BE2C (cell line): ENCODE results near the gene VOPP1.

Experiments used
- DNase-seq: peaks from one replicate; pipeline ENCODE4 v3.0.0-alpha.2; 2020
- H3K27me3 ChIP-seq: fragments of 250-450 bp; sonication (Bioruptor Pico); 2 replicates; pipeline ENCODE4 v1.5.1; 2020; ENCODE audit warnings: mild to moderate bottlenecking
- H3K36me3 ChIP-seq: fragments of 250-450 bp; sonication (Bioruptor Pico); 2 replicates; pipeline ENCODE4 v1.5.1; 2020; ENCODE audit warnings: mild to moderate bottlenecking
- H3K4me1 ChIP-seq: fragments of 250-450 bp; sonication (Bioruptor Pico); 2 replicates; pipeline ENCODE4 v1.5.1; 2020
- H3K4me3 ChIP-seq: 2 replicates; pipeline ENCODE4 v1.5.1; 2011; ENCODE audit warnings: low read depth, low read length
- H3K9me3 ChIP-seq: fragments of 250-450 bp; sonication (Bioruptor Pico); 2 replicates; pipeline ENCODE4 v1.5.1; 2020
- TF ChIP-seq, protein P1 (sequence below): IDR thresholded peaks from 2 replicates; pipeline ENCODE4 v1.5.1; 2012; ENCODE audit warnings: mild to moderate bottlenecking, low read depth, low read length

VOPP1 gene

DNA sequence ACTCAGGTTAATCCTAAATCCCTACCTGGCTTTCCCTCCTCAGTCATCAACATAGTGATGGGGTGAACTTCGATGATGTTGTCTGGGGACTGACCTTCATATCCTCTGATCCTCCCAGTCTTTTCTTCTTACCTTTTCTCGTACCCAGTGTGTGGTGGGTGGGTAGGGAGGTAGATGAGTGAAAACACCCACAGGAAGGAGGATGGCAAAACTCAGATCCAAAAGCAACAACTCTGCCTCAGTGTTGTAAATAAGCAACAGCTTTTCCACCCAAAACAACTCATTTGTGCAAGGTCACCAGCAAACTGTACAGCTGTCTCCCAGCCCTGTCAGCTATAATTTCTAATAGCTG, 38.6 kb downstream of the VOPP1 start:
- H3K27me3 ChIP-seq = no peaks in the 10 kb centered on the region
- no peak for DNase-seq
- H3K4me1 ChIP-seq = no peaks in the 10 kb centered on the region
- TF ChIP-seq, protein P1, sequence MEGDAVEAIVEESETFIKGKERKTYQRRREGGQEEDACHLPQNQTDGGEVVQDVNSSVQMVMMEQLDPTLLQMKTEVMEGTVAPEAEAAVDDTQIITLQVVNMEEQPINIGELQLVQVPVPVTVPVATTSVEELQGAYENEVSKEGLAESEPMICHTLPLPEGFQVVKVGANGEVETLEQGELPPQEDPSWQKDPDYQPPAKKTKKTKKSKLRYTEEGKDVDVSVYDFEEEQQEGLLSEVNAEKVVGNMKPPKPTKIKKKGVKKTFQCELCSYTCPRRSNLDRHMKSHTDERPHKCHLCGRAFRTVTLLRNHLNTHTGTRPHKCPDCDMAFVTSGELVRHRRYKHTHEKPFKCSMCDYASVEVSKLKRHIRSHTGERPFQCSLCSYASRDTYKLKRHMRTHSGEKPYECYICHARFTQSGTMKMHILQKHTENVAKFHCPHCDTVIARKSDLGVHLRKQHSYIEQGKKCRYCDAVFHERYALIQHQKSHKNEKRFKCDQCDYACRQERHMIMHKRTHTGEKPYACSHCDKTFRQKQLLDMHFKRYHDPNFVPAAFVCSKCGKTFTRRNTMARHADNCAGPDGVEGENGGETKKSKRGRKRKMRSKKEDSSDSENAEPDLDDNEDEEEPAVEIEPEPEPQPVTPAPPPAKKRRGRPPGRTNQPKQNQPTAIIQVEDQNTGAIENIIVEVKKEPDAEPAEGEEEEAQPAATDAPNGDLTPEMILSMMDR = no peak
- no peaks in the 10 kb centered on the region for H3K9me3 ChIP-seq
- no peaks in the 10 kb centered on the region for H3K36me3 ChIP-seq
- no peak overlapping the region for H3K4me3 ChIP-seq

DNA sequence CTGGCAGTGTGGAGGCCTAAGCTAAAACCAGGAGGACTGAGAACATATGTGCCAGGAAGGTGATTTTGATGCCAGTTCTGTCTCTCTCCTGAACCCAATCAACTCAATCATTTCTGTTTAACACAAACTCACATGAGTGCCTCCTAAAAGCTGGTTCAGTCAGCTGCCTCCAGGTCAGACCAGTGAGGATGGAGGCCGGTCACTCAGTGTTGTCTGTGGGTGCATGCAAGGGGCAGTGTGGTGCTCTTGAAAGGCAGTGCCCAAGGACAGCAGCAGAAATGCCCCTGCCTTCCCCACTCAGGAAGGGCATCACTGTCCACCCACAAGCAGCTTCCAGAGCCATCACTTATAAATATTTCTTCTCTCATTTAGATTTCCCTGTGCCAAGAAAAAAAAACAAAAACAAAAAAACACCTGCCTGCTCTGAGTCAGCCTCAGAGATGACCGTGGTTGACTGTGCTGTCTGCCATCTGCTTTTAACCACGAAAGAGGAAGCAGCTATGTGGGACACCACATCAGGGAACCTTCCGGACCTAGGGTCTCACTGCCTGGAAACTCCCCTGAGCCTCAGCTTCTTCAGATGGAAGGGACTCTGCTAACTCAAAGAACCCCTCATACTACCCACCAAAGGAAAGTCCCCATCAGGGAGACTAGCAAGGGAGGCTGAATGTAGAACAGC, 39.1 kb downstream of the VOPP1 start:
- DNase-seq = no peak
- no peaks in the 10 kb centered on the region for H3K27me3 ChIP-seq
- no peaks in the 10 kb centered on the region for H3K9me3 ChIP-seq
- H3K4me3 ChIP-seq = no peak overlapping the region
- no peaks in the 10 kb centered on the region for H3K36me3 ChIP-seq
- H3K4me1 ChIP-seq = no peaks in the 10 kb centered on the region
- TF ChIP-seq, protein P1 = no peak

DNA sequence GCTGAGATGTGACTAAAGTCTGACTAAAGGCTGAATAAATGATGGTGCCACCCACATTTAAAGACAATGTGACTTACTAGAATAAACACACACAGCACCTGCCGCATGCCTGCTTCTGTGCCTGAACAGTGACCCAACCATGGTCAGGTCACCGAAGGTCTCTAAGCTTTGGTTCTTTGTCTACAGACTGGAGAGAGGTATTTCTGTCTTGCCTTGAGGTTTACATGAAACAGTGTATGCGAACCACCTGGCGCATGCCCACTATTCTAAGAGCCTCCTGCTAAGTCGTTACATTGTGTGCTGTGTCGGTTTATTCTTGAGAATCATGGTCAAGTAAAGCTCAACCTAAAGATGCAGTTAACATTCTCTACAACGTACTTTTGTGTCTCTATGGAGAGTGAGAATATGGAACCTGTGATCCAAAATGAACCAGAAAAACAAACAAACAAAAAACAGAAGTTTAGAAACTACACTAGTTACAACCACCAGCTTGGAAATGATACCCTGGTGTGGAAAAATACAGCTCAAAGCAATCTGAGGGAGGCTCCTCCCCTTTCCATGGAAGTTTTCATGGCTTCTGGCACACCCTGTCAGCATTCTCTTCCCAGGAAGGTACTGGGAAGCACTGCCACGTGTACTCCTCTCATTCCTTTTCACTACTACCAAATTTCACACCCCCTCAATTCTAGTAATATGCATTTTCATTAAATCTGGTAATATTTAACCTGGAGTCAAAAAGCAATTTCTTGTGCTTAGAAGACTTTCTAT, 40.0 kb downstream of the VOPP1 start:
- Histone ChIP-seq H3K4me1 (no peaks in the 10 kb centered on the region), H3K36me3 (no peaks in the 10 kb centered on the region), H3K9me3 (no peaks in the 10 kb centered on the region), H3K4me3 (no peak overlapping the region), H3K27me3 (no peaks in the 10 kb centered on the region)
- TF ChIP-seq, protein P1 = no peak
- no peak for DNase-seq

DNA sequence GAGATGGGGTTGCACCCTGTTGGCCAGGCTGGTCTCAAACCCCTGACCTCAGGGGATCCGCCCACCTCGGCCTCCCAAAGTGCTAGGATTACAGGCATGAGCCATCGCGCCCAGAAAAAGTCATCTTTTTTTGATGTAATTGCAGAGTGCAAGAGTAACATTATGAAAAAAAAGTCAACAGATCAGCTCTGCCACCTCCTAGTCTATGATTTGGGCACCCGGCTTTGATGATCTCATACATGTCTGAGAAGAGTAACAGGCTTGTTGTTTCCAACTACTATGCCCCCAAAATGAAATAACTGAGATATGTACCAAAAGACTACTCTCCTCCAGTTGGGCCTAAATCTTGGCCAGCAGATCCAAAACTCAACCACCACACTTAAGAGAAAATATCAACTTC, 40.8 kb downstream of the VOPP1 start:
- Histone ChIP-seq H3K27me3 (no peaks in the 10 kb centered on the region), H3K36me3 (no peaks in the 10 kb centered on the region), H3K4me3 (no peak overlapping the region), H3K4me1 (no peaks in the 10 kb centered on the region), H3K9me3 (no peaks in the 10 kb centered on the region)
- no peak for DNase-seq
- TF ChIP-seq, protein P1 = no peak

DNA sequence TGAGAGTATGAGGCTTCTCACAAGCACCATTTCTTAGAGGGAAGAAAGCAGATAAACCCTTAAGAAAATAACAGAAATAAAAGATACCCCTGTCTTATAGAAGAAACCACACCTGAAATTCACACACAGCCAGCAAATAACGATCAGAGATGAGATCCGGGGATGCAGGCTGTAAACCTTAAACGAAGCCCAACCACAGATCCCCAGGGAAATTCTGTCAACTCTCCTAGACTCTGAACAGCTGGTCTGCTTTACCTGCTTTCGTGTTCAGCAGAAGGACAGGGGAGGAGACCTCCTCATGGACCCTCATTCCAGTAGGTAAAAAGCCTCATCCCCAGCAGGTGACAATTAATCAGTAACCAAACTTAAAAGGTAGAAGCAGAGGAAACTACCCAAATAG, 45.0 kb downstream of the VOPP1 start:
- H3K4me3 ChIP-seq = no peak overlapping the region
- no peaks in the 10 kb centered on the region for H3K4me1 ChIP-seq
- H3K27me3 ChIP-seq = no peaks in the 10 kb centered on the region
- no peaks in the 10 kb centered on the region for H3K36me3 ChIP-seq
- TF ChIP-seq, protein P1 = no peak
- no peak for DNase-seq
- H3K9me3 ChIP-seq = no peaks in the 10 kb centered on the region

DNA sequence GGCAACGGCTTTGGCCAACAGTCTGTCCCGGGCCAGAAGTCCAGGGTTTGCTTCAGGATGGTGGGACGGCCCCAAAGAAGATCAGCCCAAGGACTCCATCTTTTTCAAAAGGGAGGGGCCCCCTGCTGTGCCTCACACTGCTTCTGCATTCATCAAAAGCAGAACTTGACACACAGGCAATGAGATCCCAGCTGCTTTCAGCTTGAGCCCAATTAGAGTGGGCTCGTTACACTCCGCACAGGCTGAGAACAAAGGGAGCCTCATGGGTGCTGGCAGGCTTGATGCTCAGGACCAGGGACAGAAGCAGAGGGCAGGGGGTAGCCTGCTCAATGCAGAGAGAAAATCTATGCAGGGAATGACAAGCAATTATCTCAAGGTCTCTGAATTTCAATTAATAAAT, 45.5 kb downstream of the VOPP1 start:
- TF ChIP-seq, protein P1 = no peak
- H3K4me3 ChIP-seq = no peak overlapping the region
- H3K27me3 ChIP-seq = no peaks in the 10 kb centered on the region
- no peaks in the 10 kb centered on the region for H3K9me3 ChIP-seq
- no peaks in the 10 kb centered on the region for H3K36me3 ChIP-seq
- no peak for DNase-seq
- no peaks in the 10 kb centered on the region for H3K4me1 ChIP-seq
